ENCODE results near the gene PIEZO2.

Gene PIEZO2

DNA sequence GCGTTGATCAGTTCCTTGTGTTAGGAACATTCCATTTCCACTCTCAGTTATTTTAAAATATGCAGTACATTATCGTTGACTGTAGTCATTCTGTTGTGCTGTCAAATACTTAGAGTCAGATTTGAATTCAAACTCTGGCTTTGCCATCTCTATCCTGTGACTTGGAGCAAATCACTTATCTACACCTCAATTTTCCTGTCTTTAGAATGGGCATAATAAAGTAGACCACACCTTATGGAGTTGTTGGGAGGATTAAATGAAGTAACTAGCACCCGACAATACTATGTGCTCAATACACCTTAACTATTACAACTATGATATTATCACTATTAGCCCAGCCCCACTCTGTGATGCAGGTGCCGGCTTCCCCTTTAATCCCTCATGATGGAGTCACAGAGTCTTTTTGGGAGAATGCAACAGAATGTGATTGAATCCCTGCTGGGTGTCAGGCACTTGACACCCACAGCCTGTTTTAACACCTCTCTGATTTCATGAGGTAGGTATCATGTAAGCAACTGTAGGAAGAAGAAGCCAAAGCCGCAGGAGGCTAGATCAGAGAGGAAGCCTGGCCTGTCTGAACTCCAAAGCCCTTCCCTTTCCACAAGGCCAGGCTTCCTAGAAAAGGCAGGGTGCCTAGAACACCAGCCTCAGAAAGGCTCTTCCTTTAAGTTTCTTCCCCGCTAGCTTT lies 315.1 kb downstream of the PIEZO2 start:
- ChIA-PET CTCF (interaction anchor here (0.7 to 1.0 kb wide), 3 partner anchors 12 to 320 kb away, joined by 3 to 5 read pairs (median 3); no protein-coding TSS in a partner anchor), POLR2A (no interaction called here)
- no peak overlapping the region for H3K27ac ChIP-seq (ENCODE audit: extremely low read depth, low read depth, low read length)
- TF ChIP-seq, protein P1, sequence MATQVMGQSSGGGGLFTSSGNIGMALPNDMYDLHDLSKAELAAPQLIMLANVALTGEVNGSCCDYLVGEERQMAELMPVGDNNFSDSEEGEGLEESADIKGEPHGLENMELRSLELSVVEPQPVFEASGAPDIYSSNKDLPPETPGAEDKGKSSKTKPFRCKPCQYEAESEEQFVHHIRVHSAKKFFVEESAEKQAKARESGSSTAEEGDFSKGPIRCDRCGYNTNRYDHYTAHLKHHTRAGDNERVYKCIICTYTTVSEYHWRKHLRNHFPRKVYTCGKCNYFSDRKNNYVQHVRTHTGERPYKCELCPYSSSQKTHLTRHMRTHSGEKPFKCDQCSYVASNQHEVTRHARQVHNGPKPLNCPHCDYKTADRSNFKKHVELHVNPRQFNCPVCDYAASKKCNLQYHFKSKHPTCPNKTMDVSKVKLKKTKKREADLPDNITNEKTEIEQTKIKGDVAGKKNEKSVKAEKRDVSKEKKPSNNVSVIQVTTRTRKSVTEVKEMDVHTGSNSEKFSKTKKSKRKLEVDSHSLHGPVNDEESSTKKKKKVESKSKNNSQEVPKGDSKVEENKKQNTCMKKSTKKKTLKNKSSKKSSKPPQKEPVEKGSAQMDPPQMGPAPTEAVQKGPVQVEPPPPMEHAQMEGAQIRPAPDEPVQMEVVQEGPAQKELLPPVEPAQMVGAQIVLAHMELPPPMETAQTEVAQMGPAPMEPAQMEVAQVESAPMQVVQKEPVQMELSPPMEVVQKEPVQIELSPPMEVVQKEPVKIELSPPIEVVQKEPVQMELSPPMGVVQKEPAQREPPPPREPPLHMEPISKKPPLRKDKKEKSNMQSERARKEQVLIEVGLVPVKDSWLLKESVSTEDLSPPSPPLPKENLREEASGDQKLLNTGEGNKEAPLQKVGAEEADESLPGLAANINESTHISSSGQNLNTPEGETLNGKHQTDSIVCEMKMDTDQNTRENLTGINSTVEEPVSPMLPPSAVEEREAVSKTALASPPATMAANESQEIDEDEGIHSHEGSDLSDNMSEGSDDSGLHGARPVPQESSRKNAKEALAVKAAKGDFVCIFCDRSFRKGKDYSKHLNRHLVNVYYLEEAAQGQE (tag by site-specific recombination; IDR thresholded peaks at IDR 0.05) = no peak
- H3K36me3 ChIP-seq (ENCODE audit: control insufficient read depth in 2 of 2, insufficient read depth in 1 of 2, low read length in 2 of 2) = no peaks in the 10 kb centered on the region
- H3K4me1 ChIP-seq (ENCODE audit: control insufficient read depth, insufficient read depth, low read length) = no peaks in the 10 kb centered on the region
- H3K9me3 ChIP-seq (ENCODE audit: control insufficient read depth, insufficient read depth, low read depth, low read length) = no peaks in the 10 kb centered on the region
- H3K4me3 ChIP-seq (ENCODE audit: low read depth, low read length) = no peak overlapping the region

DNA sequence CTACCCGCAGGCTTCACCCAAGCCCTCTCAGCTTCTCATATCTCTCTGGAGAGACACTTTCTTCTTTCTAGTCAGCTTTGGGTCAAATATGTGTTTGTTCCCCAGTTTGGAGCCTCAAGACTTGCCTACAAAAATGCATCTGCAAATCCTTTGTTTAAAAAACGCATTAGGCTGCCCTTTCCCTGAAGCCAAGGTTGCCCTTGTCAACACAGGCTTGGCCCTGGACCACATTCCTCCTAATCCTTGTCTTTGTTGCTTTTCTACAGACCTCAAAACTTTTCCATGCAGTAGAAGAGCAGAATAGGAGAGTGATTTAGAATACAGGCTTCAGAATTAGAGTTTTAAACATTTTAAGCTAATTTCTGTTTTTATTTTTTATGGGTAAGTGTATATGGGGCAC lies 315.7 kb downstream of the PIEZO2 start:
- ChIA-PET CTCF (no interaction called here), POLR2A (no interaction called here)
- H3K4me1 ChIP-seq (ENCODE audit: control insufficient read depth, insufficient read depth, low read length) = no peaks in the 10 kb centered on the region

DNA sequence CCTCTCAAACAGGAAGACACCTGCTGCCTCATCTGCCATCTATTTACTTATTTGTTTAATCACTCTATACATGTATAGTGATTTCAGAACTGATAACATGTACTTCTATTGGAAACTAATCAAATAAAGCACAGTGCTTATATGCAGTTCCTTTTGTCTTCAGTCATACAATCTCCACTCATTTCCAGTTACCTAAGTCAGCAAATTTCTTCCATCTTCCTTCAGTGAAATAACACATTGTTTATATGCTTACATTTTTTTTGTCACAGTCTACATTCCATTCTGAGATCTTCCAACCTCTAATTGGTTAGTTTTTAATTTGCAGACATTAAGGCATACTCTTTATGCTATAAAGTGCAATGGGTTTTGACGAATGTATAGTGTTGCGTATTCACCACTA lies 323.0 kb downstream of the PIEZO2 start:
- Histone ChIP-seq H3K36me3 (ENCODE audit: control insufficient read depth in 2 of 2, insufficient read depth in 1 of 2, low read length in 2 of 2) (no peaks in the 10 kb centered on the region), H3K9me3 (ENCODE audit: control insufficient read depth, insufficient read depth, low read depth, low read length) (no peaks in the 10 kb centered on the region), H3K27ac (ENCODE audit: extremely low read depth, low read depth, low read length) (no peak overlapping the region), H3K4me1 (ENCODE audit: control insufficient read depth, insufficient read depth, low read length) (no peaks in the 10 kb centered on the region), H3K4me3 (ENCODE audit: low read depth, low read length) (no peak overlapping the region)
- TF ChIP-seq, protein P2, sequence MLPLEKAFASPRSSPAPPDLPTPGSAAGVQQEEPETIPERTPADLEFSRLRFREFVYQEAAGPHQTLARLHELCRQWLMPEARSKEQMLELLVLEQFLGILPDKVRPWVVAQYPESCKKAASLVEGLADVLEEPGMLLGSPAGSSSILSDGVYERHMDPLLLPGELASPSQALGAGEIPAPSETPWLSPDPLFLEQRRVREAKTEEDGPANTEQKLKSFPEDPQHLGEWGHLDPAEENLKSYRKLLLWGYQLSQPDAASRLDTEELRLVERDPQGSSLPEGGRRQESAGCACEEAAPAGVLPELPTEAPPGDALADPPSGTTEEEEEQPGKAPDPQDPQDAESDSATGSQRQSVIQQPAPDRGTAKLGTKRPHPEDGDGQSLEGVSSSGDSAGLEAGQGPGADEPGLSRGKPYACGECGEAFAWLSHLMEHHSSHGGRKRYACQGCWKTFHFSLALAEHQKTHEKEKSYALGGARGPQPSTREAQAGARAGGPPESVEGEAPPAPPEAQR (tag by site-specific recombination; IDR thresholded peaks at IDR 0.05) = no peak
- TF ChIP-seq ZNF670 (tag by site-specific recombination; IDR thresholded peaks at IDR 0.05; ENCODE audit: low read depth) (no peak), FEZF1 (tag by site-specific recombination; IDR thresholded peaks at IDR 0.05) (no peak), ZNF544 (tag by site-specific recombination; IDR thresholded peaks at IDR 0.05) (no peak), ZNF707 (tag by site-specific recombination; IDR thresholded peaks at IDR 0.05) (no peak), SALL2 (tag by site-specific recombination; IDR thresholded peaks at IDR 0.05; ENCODE audit: borderline replicate concordance) (no peak), KLF8 (tag by site-specific recombination; IDR thresholded peaks at IDR 0.05) (no peak), ZNF221 (tag by site-specific recombination; IDR thresholded peaks at IDR 0.05; ENCODE audit: borderline replicate concordance) (no peak), ZNF157 (tag by site-specific recombination; IDR thresholded peaks at IDR 0.05) (no peak), ZNF624 (tag by site-specific recombination; IDR thresholded peaks at IDR 0.05) (no peak)
- TF ChIP-seq, protein P3, sequence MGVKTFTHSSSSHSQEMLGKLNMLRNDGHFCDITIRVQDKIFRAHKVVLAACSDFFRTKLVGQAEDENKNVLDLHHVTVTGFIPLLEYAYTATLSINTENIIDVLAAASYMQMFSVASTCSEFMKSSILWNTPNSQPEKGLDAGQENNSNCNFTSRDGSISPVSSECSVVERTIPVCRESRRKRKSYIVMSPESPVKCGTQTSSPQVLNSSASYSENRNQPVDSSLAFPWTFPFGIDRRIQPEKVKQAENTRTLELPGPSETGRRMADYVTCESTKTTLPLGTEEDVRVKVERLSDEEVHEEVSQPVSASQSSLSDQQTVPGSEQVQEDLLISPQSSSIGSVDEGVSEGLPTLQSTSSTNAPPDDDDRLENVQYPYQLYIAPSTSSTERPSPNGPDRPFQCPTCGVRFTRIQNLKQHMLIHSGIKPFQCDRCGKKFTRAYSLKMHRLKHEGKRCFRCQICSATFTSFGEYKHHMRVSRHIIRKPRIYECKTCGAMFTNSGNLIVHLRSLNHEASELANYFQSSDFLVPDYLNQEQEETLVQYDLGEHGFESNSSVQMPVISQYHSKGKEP (tag by site-specific recombination; IDR thresholded peaks at IDR 0.05) = no peak
- TF ChIP-seq, protein P4, sequence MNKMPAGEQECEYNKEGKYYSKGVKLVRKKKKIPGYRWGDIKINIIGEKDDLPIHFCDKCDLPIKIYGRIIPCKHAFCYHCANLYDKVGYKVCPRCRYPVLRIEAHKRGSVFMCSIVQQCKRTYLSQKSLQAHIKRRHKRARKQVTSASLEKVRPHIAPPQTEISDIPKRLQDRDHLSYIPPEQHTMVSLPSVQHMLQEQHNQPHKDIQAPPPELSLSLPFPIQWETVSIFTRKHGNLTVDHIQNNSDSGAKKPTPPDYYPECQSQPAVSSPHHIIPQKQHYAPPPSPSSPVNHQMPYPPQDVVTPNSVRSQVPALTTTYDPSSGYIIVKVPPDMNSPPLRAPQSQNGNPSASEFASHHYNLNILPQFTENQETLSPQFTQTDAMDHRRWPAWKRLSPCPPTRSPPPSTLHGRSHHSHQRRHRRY (tag by site-specific recombination; IDR thresholded peaks at IDR 0.05) = no peak
- TF ChIP-seq, protein P5, sequence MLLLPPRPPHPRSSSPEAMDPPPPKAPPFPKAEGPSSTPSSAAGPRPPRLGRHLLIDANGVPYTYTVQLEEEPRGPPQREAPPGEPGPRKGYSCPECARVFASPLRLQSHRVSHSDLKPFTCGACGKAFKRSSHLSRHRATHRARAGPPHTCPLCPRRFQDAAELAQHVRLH (tag by site-specific recombination; IDR thresholded peaks at IDR 0.05) = no peak
- POLR2A ChIA-PET = no interaction called here
- CTCF ChIA-PET = no interaction called here

More for the DNA sequence above, 315.7 kb downstream of the PIEZO2 start:
- no peak overlapping the region for H3K4me3 ChIP-seq (ENCODE audit: low read depth, low read length)
- no peaks in the 10 kb centered on the region for H3K9me3 ChIP-seq (ENCODE audit: control insufficient read depth, insufficient read depth, low read depth, low read length)
- no peak for TF ChIP-seq ZXDB (tag by site-specific recombination; IDR thresholded peaks at IDR 0.05)
- no peak overlapping the region for H3K27ac ChIP-seq (ENCODE audit: extremely low read depth, low read depth, low read length)
- no peaks in the 10 kb centered on the region for H3K36me3 ChIP-seq (ENCODE audit: control insufficient read depth in 2 of 2, insufficient read depth in 1 of 2, low read length in 2 of 2)
